Testis (tissue), 2 donors: Measurements from ENCODE around the gene HPS5.

Experiments used
- CTCF ChIP-seq, 3 experiments: fragments of 450-650 bp in 2 of 3; fragments of 200-600 bp in 1 of 3; sonication (generic) in 1 of 3; IDR thresholded peaks; one replicate each; pipeline ENCODE4 v1.5.1; 2016 to 2019; ENCODE audit warnings: antibody characterized with exemption in 3 of 3, mild to moderate bottlenecking in 2 of 3, moderate library complexity in 1 of 3
- POLR2A ChIP-seq: fragments of 450-650 bp; IDR thresholded peaks from one replicate; pipeline ENCODE4 v1.6.1; 2017; ENCODE audit warnings: antibody characterized with exemption, mild to moderate bottlenecking, moderate library complexity

- TF ChIP-seq POLR2A (no peak), CTCF (IDR thresholded peaks at IDR 0.05) (no peak)
These were observed 39.3 kb downstream of the HPS5 start for GRCh38 chr11:18282626-18283025.
